Osteoblast (primary cell): ENCODE measurements around the gene SLC7A5. TPM values are rescaled to one million over a fixed set of nuclear protein-coding genes. Genes with fewer than 3 reads are reported as not detected.
"Not testable (repeated sequence)": the region's sequence is repeated elsewhere in the genome, so short reads cannot be mapped to it uniquely, and the experiment has no call there.

Experiments
- DNase-seq: peaks from one replicate; pipeline ENCODE4 v3.0.0; 2011; ENCODE audit warnings: low spot score, mixed read lengths; ENCODE audit not compliant: insufficient read length; ENCODE audit errors: missing footprints
- H2AFZ ChIP-seq: 2 replicates; pipeline ENCODE4 v1.6.0; 2011; ENCODE audit warnings: mild to moderate bottlenecking, low read length
- H3K27ac ChIP-seq: 2 replicates; pipeline ENCODE4 v1.5.1; 2011; ENCODE audit warnings: mild to moderate bottlenecking, low read depth, low read length, moderate library complexity
- H3K27me3 ChIP-seq: 2 replicates; pipeline ENCODE4 v1.6.0; 2012; ENCODE audit warnings: mild to moderate bottlenecking, control low read depth, inconsistent platforms, low read length, moderate library complexity; ENCODE audit not compliant: insufficient read depth
- H3K36me3 ChIP-seq: 2 replicates; pipeline ENCODE4 v1.5.1; 2011; ENCODE audit warnings: mild to moderate bottlenecking, low read length, control low read depth, moderate library complexity; ENCODE audit not compliant: insufficient read depth
- H3K4me1 ChIP-seq: 2 replicates; pipeline ENCODE4 v1.5.1; 2011; ENCODE audit warnings: mild to moderate bottlenecking, low read length, control low read depth, moderate library complexity; ENCODE audit not compliant: insufficient read depth
- H3K4me2 ChIP-seq: 2 replicates; pipeline ENCODE4 v1.6.0; 2011; ENCODE audit warnings: mild to moderate bottlenecking, low read length; ENCODE audit not compliant: insufficient read depth
- H3K4me3 ChIP-seq: fragments of 200-600 bp; sonication (generic); 3 replicates; pipeline ENCODE4 v1.5.1; 2012; ENCODE audit warnings: mild to moderate bottlenecking, low read length, inconsistent platforms; ENCODE audit not compliant: insufficient read depth
- H3K79me2 ChIP-seq: 2 replicates; pipeline ENCODE4 v1.6.0; 2012; ENCODE audit warnings: mild to moderate bottlenecking, low read length, control low read depth, inconsistent platforms; ENCODE audit not compliant: insufficient read depth
- H3K9me3 ChIP-seq: 2 replicates; pipeline ENCODE4 v1.5.1; 2011; ENCODE audit warnings: low read depth, low read length, control low read depth
- H4K20me1 ChIP-seq: 2 replicates; pipeline ENCODE4 v1.6.0; 2012; ENCODE audit warnings: mild to moderate bottlenecking, low read length, control low read depth; ENCODE audit not compliant: insufficient read depth
- CTCF ChIP-seq: IDR thresholded peaks from 2 replicates; pipeline ENCODE4 v1.5.1; 2011; ENCODE audit warnings: mild to moderate bottlenecking, low read depth, low read length, moderate library complexity; ENCODE audit errors: extremely low read depth
- total RNA-seq: library from RNA; depleted of rRNA; stranded (reverse); fragments of >200 nt; gene quantifications from 2 replicates; pipeline ENCODE4 v1.2.3, GENCODE V29; 2012

The SLC7A5 gene
- total RNA-seq, 1 donor = 90.8 TPM

GRCh38 chr16:87826798-87827587 is 42.3 kb downstream of the SLC7A5 start:
- Histone ChIP-seq H2AFZ (no peak overlapping the region), H3K79me2 (no peaks in the 10 kb centered on the region), H3K4me2 (no peak overlapping the region), H3K27ac (no peak overlapping the region), H3K4me1 (no peaks in the 10 kb centered on the region), H3K36me3 (peaks cover 24% of the 10 kb centered on the region), H4K20me1 (peaks cover 20% of the 10 kb centered on the region), H3K9me3 (no peaks in the 10 kb centered on the region), H3K4me3 (no peak overlapping the region), H3K27me3 (no peaks in the 10 kb centered on the region)
- TF ChIP-seq CTCF = no peak
- no peak for DNase-seq

GRCh38 chr16:87826407-87826797 is 42.9 kb downstream of the SLC7A5 start:
- H3K27ac ChIP-seq, DNase-seq, H3K4me2 ChIP-seq, H2AFZ ChIP-seq, H3K27me3 ChIP-seq, H3K4me3 ChIP-seq, H3K79me2 ChIP-seq, H3K9me3 ChIP-seq, H3K4me1 ChIP-seq: not testable (repeated sequence)
- H4K20me1 ChIP-seq = peaks cover 19% of the 10 kb centered on the region
- H3K36me3 ChIP-seq = peaks cover 18% of the 10 kb centered on the region

- not testable (repeated sequence) for H3K4me3 ChIP-seq, H3K4me2 ChIP-seq, H3K9me3 ChIP-seq, H2AFZ ChIP-seq, H3K27me3 ChIP-seq, DNase-seq, H3K79me2 ChIP-seq, H3K27ac ChIP-seq, H3K4me1 ChIP-seq
- Histone ChIP-seq H3K36me3 (peaks cover 12% of the 10 kb centered on the region), H4K20me1 (peaks cover 13% of the 10 kb centered on the region)
Measured at GRCh38 chr16:87825842-87826120, 43.5 kb downstream of the SLC7A5 start.

GRCh38 chr16:87824991-87825841 is 44.1 kb downstream of the SLC7A5 start:
- Histone ChIP-seq H3K9me3 (no peaks in the 10 kb centered on the region), H3K27me3 (no peaks in the 10 kb centered on the region), H4K20me1 (peaks cover 8% of the 10 kb centered on the region), H3K4me2 (no peak overlapping the region), H3K27ac (no peak overlapping the region), H2AFZ (no peak overlapping the region), H3K4me1 (no peaks in the 10 kb centered on the region), H3K4me3 (no peak overlapping the region), H3K79me2 (no peaks in the 10 kb centered on the region), H3K36me3 (peaks cover 6% of the 10 kb centered on the region)
- no peak for DNase-seq
- no peak for TF ChIP-seq CTCF
